Activated CD4-positive, alpha-beta T cell treated with anti-CD3 and anti-CD28 coated beads, Interleukin-2, amount 10 ng/mL, durations not matched to agents 24 days and 14 days (primary cell): ENCODE results near the gene CLPTM1L. TPM values are rescaled to one million over a fixed set of nuclear protein-coding genes. Genes with fewer than 3 reads are reported as not detected.
A peak's percentile ranks its signal among the peaks of the same experiment; 100 is the strongest.

ENCODE experiments used
- DNase-seq: peaks from one replicate; pipeline ENCODE4 v3.0.0; 2022
- H3K27ac Mint-ChIP-seq: one replicate; pipeline ENCODE4 v1.8.0; 2022; ENCODE audit warnings: mild to moderate bottlenecking, mixed read lengths
- H3K27me3 Mint-ChIP-seq: one replicate; pipeline ENCODE4 v1.8.0; 2022; ENCODE audit warnings: mixed read lengths
- H3K36me3 Mint-ChIP-seq: one replicate; pipeline ENCODE4 v1.8.0; 2022; ENCODE audit warnings: low read depth, mild to moderate bottlenecking, mixed read lengths
- H3K4me1 Mint-ChIP-seq: one replicate; pipeline ENCODE4 v1.8.0; 2021; ENCODE audit warnings: mixed read lengths
- H3K4me3 Mint-ChIP-seq: one replicate; pipeline ENCODE4 v1.8.0; 2022; ENCODE audit warnings: mild to moderate bottlenecking, moderate library complexity, mixed read lengths
- H3K9me3 Mint-ChIP-seq: one replicate; pipeline ENCODE4 v1.8.0; 2021; ENCODE audit warnings: mixed read lengths
- intact Hi-C: fragments of 100-400 bp; cut with micrococcal nuclease; formaldehyde crosslinking; loops from one replicate; pipeline ENCODE4 v1.15.1; 2023
- total RNA-seq: library from RNA; stranded (reverse); gene quantifications from 2 replicates; pipeline ENCODE4 v1.2.3, GENCODE V29; 2022

Gene CLPTM1L
- total RNA-seq, 1 donor from 2014 or later: 114 TPM

DNA sequence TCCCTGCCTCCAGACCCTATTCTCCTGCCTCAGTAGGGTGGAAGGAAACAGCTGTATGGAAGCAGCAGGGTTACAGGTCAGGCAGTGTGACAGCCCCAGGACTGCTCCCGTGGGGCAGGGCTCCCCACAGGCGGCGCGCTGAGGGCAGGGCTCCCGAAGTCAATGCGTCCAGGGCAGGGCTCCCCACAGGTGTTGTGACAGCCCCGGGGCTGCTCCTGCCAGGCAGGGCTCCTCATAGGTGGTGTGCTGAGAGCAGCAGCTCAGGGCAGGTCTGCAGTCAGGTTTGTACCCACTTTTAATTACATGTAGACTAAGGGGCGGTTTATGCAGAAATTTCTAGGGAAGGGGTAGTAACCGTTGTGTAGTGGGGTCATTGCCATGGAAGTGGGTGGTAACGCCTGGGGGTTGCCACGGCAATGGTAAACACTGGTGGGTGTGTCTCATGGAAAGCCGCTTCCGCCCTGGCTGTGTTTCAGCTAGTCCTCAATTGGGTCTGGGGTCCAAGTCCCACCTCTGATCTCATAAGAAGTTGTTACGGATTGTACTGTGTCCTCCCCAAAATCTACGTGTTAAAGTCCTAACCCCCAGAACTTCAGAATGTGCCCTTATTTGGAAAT is 33.4 kb downstream of the CLPTM1L start:
- intact Hi-C loops: loop anchor here (10.0 kb wide), 3 partner anchors 197 to 483 kb away; partner anchors contain the start of genes MRPL36 and SLC12A7
- H3K27ac Mint-ChIP-seq: peak overlapping the region; percentile 24
- peaks cover 51% of the 10 kb centered on the region for H3K4me1 Mint-ChIP-seq
- no peak overlapping the region for H3K4me3 Mint-ChIP-seq
- H3K36me3 Mint-ChIP-seq: peaks cover 7% of the 10 kb centered on the region
- peaks cover 9% of the 10 kb centered on the region for H3K9me3 Mint-ChIP-seq
- no peaks in the 10 kb centered on the region for H3K27me3 Mint-ChIP-seq
- no peak for DNase-seq

DNA sequence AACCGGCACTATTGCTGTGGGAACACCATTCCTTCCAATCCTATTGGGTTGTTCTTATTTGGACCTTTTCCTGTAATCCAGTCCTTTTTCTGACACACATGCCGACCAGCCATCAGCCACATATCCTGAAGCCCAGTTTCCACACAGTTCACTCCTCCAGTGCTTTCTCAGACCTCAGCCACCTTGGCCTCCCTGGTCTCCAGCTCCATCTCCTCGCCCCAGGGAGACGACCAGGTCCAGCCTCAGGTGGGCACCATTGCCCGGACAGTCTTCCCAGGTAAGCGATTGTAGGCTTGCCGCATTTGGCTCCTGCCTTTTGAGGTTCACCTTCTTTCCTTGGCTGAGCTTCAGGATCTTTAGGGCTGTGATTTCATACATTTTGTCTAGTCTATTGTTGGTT is 34.8 kb downstream of the CLPTM1L start:
- no peak overlapping the region for H3K4me3 Mint-ChIP-seq
- no peak overlapping the region for H3K27ac Mint-ChIP-seq
- peaks cover 9% of the 10 kb centered on the region for H3K9me3 Mint-ChIP-seq
- no peak for DNase-seq
- peaks cover 37% of the 10 kb centered on the region for H3K4me1 Mint-ChIP-seq
- intact Hi-C loops: loop anchor here (10.0 kb wide), 3 partner anchors 195 to 485 kb away; partner anchors contain the start of genes MRPL36 and SLC12A7
- peaks cover 7% of the 10 kb centered on the region for H3K36me3 Mint-ChIP-seq
- H3K27me3 Mint-ChIP-seq: peaks cover 4% of the 10 kb centered on the region

DNA sequence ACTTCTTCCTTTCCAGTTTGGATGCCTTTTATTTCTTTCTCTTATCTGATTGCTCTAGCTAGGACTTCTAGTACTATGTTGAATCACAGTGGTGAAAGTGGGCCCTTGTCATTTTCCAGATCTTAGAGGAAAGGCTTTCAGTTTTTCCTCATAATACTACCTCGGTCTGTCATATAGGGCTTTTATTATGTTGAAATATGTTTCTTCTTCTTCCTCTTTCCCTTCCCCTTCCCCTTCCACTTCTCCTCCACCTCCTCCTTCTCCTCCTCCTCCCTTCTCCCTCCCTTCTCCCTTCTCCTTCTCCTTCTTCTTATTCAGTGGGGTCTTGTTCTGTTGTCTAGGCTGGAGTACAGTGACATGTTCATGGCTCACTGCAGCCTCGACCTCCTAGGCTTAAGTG is 40.9 kb downstream of the CLPTM1L start:
- intact Hi-C loops: no loop called here
- peaks cover 3% of the 10 kb centered on the region for H3K9me3 Mint-ChIP-seq
- peaks cover 2% of the 10 kb centered on the region for H3K36me3 Mint-ChIP-seq
- H3K27ac Mint-ChIP-seq: no peak overlapping the region
- no peak overlapping the region for H3K4me3 Mint-ChIP-seq
- DNase-seq: no peak
- peaks cover 28% of the 10 kb centered on the region for H3K27me3 Mint-ChIP-seq
- peaks cover 2% of the 10 kb centered on the region for H3K4me1 Mint-ChIP-seq

DNA sequence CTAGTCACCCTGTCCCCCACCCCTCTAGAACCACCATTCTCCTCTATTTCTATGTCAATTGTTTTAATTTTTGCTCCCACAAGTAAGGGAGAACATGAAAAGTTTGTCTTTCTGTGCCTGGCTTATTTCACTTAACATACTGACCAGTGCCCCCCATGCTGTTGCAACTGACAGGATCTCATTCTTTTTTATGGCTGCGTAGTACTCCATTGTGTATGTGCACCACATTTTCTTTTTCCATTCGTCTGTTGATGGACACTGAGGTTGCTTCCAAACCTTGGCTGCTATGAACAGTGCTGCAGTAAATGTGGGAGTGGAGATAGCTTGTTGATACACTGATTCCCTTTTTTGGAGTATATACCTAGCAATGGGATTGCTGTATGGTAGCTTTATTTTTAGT is 42.6 kb downstream of the CLPTM1L start:
- H3K27ac Mint-ChIP-seq: no peak overlapping the region
- H3K36me3 Mint-ChIP-seq: peaks cover 2% of the 10 kb centered on the region
- intact Hi-C loops: no loop called here
- no peaks in the 10 kb centered on the region for H3K4me1 Mint-ChIP-seq
- H3K4me3 Mint-ChIP-seq: no peak overlapping the region
- H3K9me3 Mint-ChIP-seq: peaks cover 3% of the 10 kb centered on the region
- no peak for DNase-seq
- H3K27me3 Mint-ChIP-seq: peaks cover 28% of the 10 kb centered on the region

DNA sequence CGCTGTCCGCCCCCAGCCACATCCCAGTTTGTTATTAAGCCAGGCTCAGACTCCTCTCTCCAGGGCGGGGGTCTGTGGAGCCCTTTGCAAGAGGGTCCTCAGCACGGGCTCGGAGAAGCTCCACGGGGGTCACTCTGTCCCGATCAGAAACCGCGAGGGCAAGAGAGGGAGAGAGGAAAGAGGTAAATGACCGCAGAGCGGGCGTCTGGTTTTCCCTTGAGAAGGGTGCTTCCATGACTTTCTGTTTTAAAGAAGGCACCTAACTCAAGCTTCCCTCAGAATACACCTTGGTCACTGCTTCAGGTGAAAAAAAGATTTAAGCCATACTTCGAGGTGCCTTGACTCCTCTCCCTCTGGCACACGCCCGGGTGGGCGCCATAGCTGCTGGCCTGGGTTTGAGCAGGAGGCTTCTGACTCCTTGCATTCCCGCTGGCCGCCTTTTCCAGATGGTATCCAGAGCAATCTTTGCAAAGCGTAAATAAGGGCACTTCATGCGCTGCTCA is 44.3 kb downstream of the CLPTM1L start:
- intact Hi-C loops: no loop called here
- peaks cover 30% of the 10 kb centered on the region for H3K27me3 Mint-ChIP-seq
- DNase-seq: no peak
- H3K27ac Mint-ChIP-seq: no peak overlapping the region
- H3K36me3 Mint-ChIP-seq: peaks cover 2% of the 10 kb centered on the region
- no peak overlapping the region for H3K4me3 Mint-ChIP-seq
- peaks cover 2% of the 10 kb centered on the region for H3K4me1 Mint-ChIP-seq
- H3K9me3 Mint-ChIP-seq: peaks cover 3% of the 10 kb centered on the region

DNA sequence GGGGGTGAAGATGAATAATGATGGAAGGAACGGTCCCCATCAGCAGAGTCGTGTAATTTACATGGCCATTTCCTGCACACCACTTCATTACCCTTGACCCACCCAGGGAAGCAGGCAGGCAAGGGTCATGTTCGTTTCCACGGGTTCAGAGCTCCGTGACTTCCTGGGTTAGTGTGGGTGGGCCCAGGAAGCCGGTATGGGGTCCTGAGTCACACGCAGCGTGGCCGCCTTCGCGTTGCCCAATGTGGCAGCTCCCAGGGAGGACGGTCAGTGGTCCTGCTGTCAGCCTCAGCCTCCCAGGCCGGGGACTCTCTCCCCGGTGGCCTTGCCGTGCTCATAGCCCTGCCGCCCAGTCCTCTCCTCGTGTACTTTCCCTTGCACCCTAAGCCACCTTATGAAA is 44.9 kb downstream of the CLPTM1L start:
- Mint-ChIP-seq H3K27me3 (peaks cover 29% of the 10 kb centered on the region), H3K4me3 (no peak overlapping the region), H3K4me1 (peaks cover 2% of the 10 kb centered on the region), H3K9me3 (peaks cover 3% of the 10 kb centered on the region), H3K27ac (no peak overlapping the region), H3K36me3 (peaks cover 2% of the 10 kb centered on the region)
- intact Hi-C loops: no loop called here
- no peak for DNase-seq

DNA sequence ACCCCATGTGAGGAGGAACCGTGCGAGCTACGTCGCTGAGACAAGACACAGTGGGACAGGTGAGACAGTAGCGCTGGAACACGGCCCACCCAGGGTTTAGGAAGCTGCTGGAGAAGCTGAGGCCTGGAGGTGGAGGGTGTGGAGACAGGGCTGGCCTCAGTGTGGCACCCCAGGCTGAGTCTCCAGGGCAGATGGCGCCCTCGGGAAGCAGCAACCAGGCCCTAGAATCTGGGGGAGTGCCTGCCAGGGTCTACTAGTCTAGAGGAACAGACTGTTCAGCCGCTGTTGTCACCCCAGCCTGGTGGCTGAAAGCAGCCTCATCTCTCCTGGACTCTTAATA is 45.4 kb downstream of the CLPTM1L start:
- Mint-ChIP-seq H3K4me3 (no peak overlapping the region), H3K36me3 (peaks cover 2% of the 10 kb centered on the region), H3K9me3 (peaks cover 3% of the 10 kb centered on the region), H3K4me1 (peaks cover 2% of the 10 kb centered on the region), H3K27me3 (peaks cover 25% of the 10 kb centered on the region), H3K27ac (no peak overlapping the region)
- DNase-seq: no peak
- intact Hi-C loops: no loop called here

DNA sequence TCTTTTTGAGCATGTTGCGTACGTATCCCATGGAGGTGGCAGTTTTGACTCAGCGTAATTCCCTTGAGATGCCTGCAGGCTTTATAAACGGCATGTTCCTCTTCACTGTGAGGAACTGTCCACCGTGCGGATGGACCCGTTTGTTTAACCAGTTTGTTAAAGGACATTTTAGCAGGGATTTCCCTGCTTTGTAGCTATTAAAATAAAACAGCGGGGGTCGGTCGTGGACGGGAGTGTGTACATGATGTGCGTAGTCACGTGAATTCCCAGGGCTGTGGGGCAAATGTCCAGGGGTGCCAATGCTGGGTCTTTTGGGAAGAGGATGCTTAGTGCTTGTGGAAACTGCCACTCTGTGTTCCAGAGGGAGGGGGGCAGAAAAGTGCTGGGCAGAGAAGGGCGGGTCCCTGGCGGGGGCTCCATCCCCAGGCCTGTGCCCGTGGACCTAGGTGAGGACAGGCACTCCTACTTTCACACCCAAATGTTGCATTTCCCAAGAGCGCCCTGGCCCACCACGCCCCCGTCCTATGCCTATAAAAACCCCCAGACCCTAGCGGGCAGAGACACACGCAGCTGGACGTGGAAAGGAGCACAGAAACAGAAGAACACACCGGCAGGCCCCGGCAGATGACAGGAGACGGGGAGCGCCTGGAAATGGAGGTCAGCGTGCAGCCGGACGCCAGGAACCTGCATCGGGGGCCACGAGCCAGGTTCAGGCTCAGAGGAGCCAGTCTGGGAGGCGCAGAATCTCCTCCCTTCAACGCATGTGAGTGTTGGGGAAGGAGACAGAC is 46.0 kb downstream of the CLPTM1L start:
- H3K4me3 Mint-ChIP-seq: no peak overlapping the region
- no peak overlapping the region for H3K27ac Mint-ChIP-seq
- H3K36me3 Mint-ChIP-seq: peaks cover 2% of the 10 kb centered on the region

DNA sequence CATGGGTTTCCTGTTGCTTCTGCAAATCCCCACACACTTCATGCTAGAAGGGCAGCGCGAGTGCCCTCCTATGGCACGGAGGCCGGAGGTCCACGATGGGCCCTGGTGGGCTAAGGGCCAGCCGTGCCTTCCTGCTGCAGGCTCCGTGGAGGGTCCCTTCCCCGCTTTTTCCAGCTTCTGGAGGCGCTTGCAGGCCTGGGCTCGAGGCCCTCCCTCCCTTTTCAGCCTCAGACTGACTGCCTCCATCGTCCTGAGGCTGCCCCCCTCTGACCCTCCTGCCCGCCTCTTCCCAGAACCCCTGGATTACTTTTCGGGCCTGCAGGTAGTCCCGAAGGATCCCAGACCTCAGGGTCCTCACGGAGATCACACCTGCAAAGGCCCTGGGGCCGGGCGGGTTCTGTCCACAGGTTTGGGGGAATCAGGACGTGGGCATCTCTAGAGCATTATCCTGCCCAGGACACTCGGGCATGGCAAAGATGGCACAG is 46.8 kb downstream of the CLPTM1L start:
- DNase-seq: no peak
- intact Hi-C loops: no loop called here
- no peak overlapping the region for H3K4me3 Mint-ChIP-seq
- H3K36me3 Mint-ChIP-seq: peaks cover 2% of the 10 kb centered on the region
- H3K4me1 Mint-ChIP-seq: peaks cover 2% of the 10 kb centered on the region
- H3K27ac Mint-ChIP-seq: no peak overlapping the region
- peaks cover 14% of the 10 kb centered on the region for H3K27me3 Mint-ChIP-seq
- peaks cover 3% of the 10 kb centered on the region for H3K9me3 Mint-ChIP-seq

More for the DNA sequence above, 46.0 kb downstream of the CLPTM1L start:
- Mint-ChIP-seq H3K4me1 (peaks cover 2% of the 10 kb centered on the region), H3K9me3 (peaks cover 3% of the 10 kb centered on the region), H3K27me3 (peaks cover 22% of the 10 kb centered on the region)
- no peak for DNase-seq
- intact Hi-C loops: no loop called here

DNA sequence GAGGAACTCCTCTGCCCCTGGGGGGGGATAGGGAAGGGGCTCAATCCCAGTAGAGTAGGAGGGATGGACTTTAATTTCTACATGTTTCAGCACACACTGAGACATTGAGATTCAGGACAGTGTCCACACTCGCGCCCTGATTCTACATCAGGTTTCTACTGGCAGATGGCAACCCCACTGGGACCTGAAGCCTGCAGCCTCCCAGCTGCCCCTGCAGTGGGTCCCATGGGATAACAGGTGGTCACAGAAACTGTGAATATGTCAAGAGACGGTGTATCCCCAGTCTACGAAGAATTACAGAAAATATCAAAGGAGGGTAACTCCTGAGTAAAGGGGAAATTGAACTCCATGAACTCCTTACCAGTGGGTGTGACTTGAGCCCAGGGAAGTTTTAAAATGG is 47.7 kb downstream of the CLPTM1L start:
- peaks cover 7% of the 10 kb centered on the region for H3K27me3 Mint-ChIP-seq
- H3K27ac Mint-ChIP-seq: no peak overlapping the region
- peaks cover 1% of the 10 kb centered on the region for H3K36me3 Mint-ChIP-seq
- H3K4me1 Mint-ChIP-seq: peaks cover 2% of the 10 kb centered on the region
- no peak for DNase-seq
- H3K4me3 Mint-ChIP-seq: no peak overlapping the region
- intact Hi-C loops: no loop called here
- H3K9me3 Mint-ChIP-seq: peaks cover 1% of the 10 kb centered on the region

DNA sequence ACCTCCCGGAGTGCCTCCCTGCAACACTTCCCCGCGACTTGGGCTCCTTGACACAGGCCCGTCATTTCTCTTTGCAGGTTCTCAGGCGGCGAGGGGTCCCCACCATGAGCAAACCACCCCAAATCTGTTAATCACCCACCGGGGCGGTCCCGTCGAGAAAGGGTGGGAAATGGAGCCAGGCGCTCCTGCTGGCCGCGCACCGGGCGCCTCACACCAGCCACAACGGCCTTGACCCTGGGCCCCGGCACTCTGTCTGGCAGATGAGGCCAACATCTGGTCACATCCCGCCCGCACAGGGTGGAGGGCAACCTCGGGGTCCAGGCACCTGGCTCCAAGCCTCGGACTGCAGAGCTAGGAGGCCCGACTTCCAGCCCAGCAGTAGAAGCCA is 49.3 kb downstream of the CLPTM1L start:
- Mint-ChIP-seq H3K27me3 (peaks cover 6% of the 10 kb centered on the region), H3K27ac (no peak overlapping the region), H3K36me3 (no peaks in the 10 kb centered on the region), H3K4me1 (peaks cover 2% of the 10 kb centered on the region), H3K9me3 (no peaks in the 10 kb centered on the region), H3K4me3 (peak overlapping the region; percentile 60)
- intact Hi-C loops: loop anchor here (1.0 kb wide), 1 partner anchor 21 kb away; no protein-coding TSS in a partner anchor
- no peak for DNase-seq

DNA sequence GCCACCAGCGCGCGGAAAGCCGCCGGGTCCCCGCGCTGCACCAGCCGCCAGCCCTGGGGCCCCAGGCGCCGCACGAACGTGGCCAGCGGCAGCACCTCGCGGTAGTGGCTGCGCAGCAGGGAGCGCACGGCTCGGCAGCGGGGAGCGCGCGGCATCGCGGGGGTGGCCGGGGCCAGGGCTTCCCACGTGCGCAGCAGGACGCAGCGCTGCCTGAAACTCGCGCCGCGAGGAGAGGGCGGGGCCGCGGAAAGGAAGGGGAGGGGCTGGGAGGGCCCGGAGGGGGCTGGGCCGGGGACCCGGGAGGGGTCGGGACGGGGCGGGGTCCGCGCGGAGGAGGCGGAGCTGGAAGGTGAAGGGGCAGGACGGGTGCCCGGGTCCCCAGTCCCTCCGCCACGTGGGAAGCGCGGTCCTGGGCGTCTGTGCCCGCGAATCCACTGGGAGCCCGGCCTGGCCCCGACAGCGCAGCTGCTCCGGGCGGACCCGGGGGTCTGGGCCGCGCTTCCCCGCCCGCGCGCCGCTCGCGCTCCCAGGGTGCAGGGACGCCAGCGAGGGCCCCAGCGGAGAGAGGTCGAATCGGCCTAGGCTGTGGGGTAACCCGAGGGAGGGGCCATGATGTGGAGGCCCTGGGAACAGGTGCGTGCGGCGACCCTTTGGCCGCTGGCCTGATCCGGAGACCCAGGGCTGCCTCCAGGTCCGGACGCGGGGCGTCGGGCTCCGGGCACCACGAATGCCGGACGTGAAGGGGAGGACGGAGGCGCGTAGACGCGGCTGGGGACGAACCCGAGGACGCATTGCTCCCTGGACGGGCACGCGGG is 49.9 kb downstream of the CLPTM1L start, which contains the start of gene TERT:
TSS of gene TERT (minus strand) at position 234 of the 815 bp plus-strand sequence. CDS start at position 155, 79 bp downstream.
- intact Hi-C loops: loop anchor here (1.0 kb wide), 1 partner anchor 21 kb away; no protein-coding TSS in a partner anchor
- Mint-ChIP-seq H3K27ac (no peak within 1 kb of the TSS), H3K9me3 (no peaks in the 10 kb centered on the region), H3K4me1 (peaks cover 2% of the 10 kb centered on the region), H3K27me3 (peaks cover 6% of the 10 kb centered on the region), H3K36me3 (no peaks in the 10 kb centered on the region), H3K4me3 (peak within 1 kb of the TSS; percentile 60)
- peak; percentile 91 for DNase-seq

DNA sequence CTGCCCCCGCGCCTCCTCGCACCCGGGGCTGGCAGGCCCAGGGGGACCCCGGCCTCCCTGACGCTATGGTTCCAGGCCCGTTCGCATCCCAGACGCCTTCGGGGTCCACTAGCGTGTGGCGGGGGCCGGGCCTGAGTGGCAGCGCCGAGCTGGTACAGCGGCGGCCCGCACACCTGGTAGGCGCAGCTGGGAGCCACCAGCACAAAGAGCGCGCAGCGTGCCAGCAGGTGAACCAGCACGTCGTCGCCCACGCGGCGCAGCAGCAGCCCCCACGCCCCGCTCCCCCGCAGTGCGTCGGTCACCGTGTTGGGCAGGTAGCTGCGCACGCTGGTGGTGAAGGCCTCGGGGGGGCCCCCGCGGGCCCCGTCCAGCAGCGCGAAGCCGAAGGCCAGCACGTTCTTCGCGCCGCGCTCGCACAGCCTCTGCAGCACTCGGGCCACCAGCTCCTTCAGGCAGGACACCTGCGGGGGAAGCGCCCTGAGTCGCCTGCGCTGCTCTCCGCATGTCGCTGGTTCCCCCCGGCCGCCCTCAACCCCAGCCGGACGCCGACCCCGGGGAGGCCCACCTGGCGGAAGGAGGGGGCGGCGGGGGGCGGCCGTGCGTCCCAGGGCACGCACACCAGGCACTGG is 50.6 kb downstream of the CLPTM1L start:
- Mint-ChIP-seq H3K4me3 (peak overlapping the region; percentile 58), H3K27me3 (peaks cover 6% of the 10 kb centered on the region), H3K4me1 (peaks cover 2% of the 10 kb centered on the region), H3K27ac (no peak overlapping the region), H3K36me3 (no peaks in the 10 kb centered on the region), H3K9me3 (no peaks in the 10 kb centered on the region)
- intact Hi-C loops: no loop called here
- DNase-seq: no peak
